ENCODE measurements around the gene C6orf89. TPM values are rescaled to one million over a fixed set of nuclear protein-coding genes. Genes with fewer than 3 reads are reported as not detected.

The C6orf89 gene
- total RNA-seq, 4 donors from 2014 or later: 18.6 to 34.9 (median 23.1) TPM

DNA sequence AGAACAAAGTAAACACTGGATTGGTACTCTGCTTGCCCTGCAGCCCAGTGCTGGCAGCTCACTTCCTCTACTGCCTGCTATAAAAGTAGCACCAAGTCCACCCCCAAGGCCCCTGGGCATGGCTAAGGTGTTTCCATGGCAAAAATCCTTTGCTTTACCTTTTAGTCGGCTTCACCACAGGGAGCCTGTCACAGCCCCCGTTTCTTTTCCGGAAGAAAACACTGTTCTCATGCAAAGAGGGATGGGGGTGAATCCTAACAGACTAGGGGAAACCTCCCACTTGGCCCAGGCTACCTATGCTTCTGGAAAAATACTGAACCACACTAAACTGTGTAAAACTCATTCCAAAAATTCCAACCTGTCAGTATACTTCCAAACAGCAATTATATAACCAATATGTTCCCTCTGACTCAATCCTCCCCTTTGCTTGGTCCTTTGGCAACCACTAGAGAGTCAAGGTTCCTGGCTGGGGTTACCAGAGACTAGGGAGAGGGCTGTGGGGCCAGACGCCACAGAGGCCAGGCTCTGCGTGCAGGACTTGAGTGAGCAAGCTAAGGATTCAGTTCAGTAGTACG is 27.3 kb upstream of the C6orf89 start:
- WGBS, 2 donors: 33 to 40% methylated on average over 3 to 4 of the region's 6 CpGs
- no peak overlapping the region for H3K4me3 ChIP-seq
- DNase-seq: no peak
- no peaks in the 10 kb centered on the region for H3K9me3 ChIP-seq
- no peaks in the 10 kb centered on the region for H3K27me3 ChIP-seq
- peak overlapping the region; percentile 31 to 62 (median 34) for H3K27ac ChIP-seq
- no peak for TF ChIP-seq POLR2A (IDR thresholded peaks at IDR 0.05)
- TF ChIP-seq, protein P1, sequence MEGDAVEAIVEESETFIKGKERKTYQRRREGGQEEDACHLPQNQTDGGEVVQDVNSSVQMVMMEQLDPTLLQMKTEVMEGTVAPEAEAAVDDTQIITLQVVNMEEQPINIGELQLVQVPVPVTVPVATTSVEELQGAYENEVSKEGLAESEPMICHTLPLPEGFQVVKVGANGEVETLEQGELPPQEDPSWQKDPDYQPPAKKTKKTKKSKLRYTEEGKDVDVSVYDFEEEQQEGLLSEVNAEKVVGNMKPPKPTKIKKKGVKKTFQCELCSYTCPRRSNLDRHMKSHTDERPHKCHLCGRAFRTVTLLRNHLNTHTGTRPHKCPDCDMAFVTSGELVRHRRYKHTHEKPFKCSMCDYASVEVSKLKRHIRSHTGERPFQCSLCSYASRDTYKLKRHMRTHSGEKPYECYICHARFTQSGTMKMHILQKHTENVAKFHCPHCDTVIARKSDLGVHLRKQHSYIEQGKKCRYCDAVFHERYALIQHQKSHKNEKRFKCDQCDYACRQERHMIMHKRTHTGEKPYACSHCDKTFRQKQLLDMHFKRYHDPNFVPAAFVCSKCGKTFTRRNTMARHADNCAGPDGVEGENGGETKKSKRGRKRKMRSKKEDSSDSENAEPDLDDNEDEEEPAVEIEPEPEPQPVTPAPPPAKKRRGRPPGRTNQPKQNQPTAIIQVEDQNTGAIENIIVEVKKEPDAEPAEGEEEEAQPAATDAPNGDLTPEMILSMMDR (IDR thresholded peaks at IDR 0.05): no peak
- peaks cover 0 to 34% (median 0%) of the 10 kb centered on the region in 3 donors for H3K36me3 ChIP-seq
- intact Hi-C loops (cut with DNase I): no loop called here
- H3K4me1 ChIP-seq: peaks cover 4 to 41% (median 9%) of the 10 kb centered on the region in 3 donors

DNA sequence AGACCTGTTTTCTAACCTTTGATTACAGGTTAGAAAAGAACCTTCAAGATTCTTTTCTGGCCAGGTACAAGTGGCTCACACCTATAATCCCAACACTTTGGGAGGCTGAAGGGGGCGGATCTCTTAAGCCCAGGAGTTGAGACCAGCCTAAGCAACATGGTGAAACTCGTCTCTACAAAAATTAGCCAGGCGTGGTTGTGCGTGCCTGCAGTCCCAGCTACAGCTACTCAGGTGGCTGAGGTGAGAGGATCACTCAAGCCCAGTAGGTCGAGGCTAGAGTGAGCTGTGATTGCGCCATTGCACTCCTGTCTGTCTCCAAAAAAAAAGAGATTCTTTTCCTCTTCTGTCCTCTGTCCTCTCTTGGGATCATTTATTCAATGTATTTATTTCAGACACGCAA is 25.6 kb upstream of the C6orf89 start:
- intact Hi-C loops (cut with DNase I): no loop called here
- 66 to 87% methylated on average over 6 of the region's 7 CpGs for WGBS, 2 donors
- H3K4me1 ChIP-seq: peaks cover 0 to 36% (median 6%) of the 10 kb centered on the region in 3 donors

DNA sequence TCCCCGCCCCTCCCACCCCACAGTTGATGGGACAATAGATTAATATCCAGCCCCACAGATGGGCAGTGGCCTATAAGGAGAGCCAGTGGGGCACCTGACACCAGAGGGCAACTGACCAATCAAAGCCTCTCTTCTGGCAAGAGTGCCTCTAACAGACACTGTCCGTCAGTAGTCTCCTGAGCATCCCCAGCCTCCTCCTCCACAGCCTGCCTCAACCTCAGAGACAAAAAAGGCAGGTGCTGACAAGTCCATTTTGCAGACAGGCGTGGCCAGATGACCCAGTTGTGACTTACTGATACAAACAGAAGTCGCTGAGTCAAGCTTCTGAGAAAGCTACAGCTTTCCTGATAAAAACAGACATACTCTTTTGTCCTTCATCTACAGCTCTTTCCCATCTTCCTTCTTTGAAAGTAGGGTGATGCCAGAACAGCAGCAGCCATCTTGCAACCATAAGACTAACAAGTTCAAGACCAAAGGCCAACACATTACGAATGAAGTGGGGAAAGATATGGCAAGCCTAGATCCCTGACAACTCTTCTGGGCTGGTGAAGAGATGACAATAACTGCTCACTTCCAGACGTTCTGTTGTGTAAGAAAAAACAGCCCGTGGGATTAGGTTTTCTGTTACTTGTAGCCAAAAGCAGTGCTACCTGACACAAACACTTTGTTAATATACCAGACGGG is 23.4 kb upstream of the C6orf89 start:
- peak overlapping the region; percentile 50 to 79 (median 65) for H3K27ac ChIP-seq

More for the DNA sequence above, 25.6 kb upstream of the C6orf89 start:
- Histone ChIP-seq H3K36me3 (peaks cover 0 to 37% (median 0%) of the 10 kb centered on the region in 3 donors), H3K9me3 (no peaks in the 10 kb centered on the region), H3K27ac (no peak overlapping the region), H3K27me3 (no peaks in the 10 kb centered on the region), H3K4me3 (no peak overlapping the region)
- DNase-seq: no peak
- TF ChIP-seq POLR2A (IDR thresholded peaks at IDR 0.05): no peak
- TF ChIP-seq, protein P1 (IDR thresholded peaks at IDR 0.05): no peak

DNA sequence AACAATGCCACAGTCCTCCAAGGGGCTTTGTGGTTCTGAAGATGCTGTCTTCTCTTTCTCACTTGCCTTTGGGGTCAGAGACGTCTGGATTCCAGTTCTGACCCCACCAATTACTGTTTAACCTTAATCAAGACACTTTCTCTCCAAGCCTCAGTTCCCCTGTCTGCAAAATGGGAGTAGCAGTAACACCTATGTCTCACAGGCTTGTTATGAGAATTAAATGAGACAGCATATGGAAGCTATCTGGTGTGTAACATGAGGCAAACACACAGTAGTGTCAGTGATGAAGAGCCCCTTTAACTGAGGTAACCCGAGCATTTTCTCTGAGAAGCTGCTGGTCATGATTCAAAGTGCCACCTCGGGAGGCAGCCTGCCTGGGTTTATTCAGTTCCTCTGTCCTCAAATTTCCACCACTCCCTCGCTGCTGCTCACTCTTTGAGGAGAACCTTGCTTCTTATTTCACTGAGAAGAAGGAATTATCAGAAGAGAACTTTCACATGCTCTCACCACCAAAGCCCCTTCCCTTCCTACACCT is 22.8 kb upstream of the C6orf89 start:
- Histone ChIP-seq H3K9me3 (no peaks in the 10 kb centered on the region), H3K4me1 (peaks cover 0 to 32% (median 6%) of the 10 kb centered on the region in 3 donors), H3K27ac (peak overlapping the region; percentile 50 to 79 (median 65)), H3K4me3 (no peak overlapping the region), H3K36me3 (peaks cover 0 to 43% (median 3%) of the 10 kb centered on the region in 3 donors), H3K27me3 (no peaks in the 10 kb centered on the region)
- WGBS, 2 donors: 73 to 80% methylated on average over 4 of the region's 4 CpGs
- no peak for DNase-seq
- intact Hi-C loops (cut with DNase I): no loop called here
- no peak for TF ChIP-seq POLR2A (IDR thresholded peaks at IDR 0.05)
- TF ChIP-seq, protein P1 (IDR thresholded peaks at IDR 0.05): no peak

More for the DNA sequence above, 23.4 kb upstream of the C6orf89 start:
- TF ChIP-seq, protein P1 (IDR thresholded peaks at IDR 0.05): no peak
- no peak for TF ChIP-seq POLR2A (IDR thresholded peaks at IDR 0.05)
- H3K4me1 ChIP-seq: peaks cover 0 to 32% (median 6%) of the 10 kb centered on the region in 3 donors
- 55 to 56% methylated on average over 6 of the region's 8 CpGs for WGBS, 2 donors
- intact Hi-C loops (cut with DNase I): no loop called here
- no peaks in the 10 kb centered on the region for H3K27me3 ChIP-seq
- H3K4me3 ChIP-seq: no peak overlapping the region
- no peaks in the 10 kb centered on the region for H3K9me3 ChIP-seq
- H3K36me3 ChIP-seq: peaks cover 0 to 37% (median 0%) of the 10 kb centered on the region in 3 donors
- no peak for DNase-seq

Data from esophagus squamous epithelium (tissue), 5 donors.